COLO829 (cell line): Measurements from ENCODE around the gene NAV2.

Source experiments
- DNase-seq: peaks from one replicate; pipeline ENCODE4 v3.0.0; 2012; ENCODE audit warnings: low spot score

Gene NAV2

GRCh38 chr11:19838994-19839768, 126.5 kb downstream of the NAV2 start:
- no peak for DNase-seq

GRCh38 chr11:19840961-19841360, 128.3 kb downstream of the NAV2 start:
- DNase-seq = no peak

DNA sequence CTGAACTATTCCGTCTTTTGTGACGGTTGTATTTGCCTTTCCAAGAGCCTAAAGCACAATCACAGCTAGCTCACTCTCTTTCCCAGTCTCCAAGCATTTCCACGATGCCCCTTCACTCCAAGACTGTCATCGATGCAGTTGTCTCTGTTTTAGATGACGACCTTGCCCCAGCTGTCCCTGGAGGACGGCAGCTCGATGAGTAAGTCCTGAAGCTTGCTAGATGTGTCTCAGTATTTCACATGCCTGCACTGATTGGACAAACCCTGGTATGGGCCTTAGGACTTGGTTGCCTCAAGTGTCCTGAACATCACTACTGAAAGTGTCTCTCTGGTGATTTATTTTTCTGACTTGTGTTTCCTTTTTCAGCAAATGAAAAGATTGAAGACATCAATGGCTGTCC, 129.9 kb downstream of the NAV2 start:
- DNase-seq = no peak

GRCh38 chr11:19843079-19843478, 130.4 kb downstream of the NAV2 start:
- no peak for DNase-seq

DNA sequence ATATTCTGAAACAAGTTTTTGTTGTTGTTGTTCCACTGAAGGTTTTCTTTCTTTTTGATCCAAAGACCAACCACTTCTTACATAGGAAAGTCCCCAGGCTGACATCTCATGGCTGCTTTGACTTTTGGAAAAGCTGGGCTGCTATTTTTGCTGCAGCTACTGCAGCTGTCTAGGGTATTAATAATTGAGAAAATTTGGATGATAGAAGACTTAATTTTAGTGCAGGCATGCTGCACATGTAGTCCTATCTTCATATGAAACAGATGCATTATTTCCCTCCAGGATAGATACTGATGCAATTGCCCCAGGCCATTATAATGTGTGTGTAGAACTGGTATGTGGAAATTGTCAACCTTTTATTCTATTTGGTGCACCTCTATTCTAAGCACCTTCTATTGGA, 131.4 kb downstream of the NAV2 start:
- DNase-seq = no peak

DNA sequence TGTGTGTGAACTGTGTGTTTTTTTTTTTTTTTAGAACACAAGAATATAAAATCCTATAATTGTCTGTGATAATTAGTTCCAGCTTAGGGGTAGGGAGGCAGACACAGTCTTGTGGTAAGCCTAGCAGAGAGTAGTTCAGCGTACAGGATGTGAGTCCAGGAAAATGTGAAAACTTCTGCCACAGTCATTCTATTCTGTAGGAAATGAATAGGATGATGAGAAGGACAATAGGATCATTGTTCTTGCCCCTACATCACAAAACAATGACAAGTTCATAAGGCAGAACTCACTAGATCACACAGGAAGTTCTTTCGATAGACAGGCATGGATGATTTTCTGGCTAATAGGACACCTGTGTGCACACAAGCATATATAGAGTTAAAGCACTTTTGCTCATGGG, 132.2 kb downstream of the NAV2 start:
- DNase-seq = peak; percentile 80

- DNase-seq = no peak
These were observed 133.0 kb downstream of the NAV2 start for GRCh38 chr11:19845626-19846025.

GRCh38 chr11:19846654-19847305, 134.1 kb downstream of the NAV2 start:
- no peak for DNase-seq

DNA sequence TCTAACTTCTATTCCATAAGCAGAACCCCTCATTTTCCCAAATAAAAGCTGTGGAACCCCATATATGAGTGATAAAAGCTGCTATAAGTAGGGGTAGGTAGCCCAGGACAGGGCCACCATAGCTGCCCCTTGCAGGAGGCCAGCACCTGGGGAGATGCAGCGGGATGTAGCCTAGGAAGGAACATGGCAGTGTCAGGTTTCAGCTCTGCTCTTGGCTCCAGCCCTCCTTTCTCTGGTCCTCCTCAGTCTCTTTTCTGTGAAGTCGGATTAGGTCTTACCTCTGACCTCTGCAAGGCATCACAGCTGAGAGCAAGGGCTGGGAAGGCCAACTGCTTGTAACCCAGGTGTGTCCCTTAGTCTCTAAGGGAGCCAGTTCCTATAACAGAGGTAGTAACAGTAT, 135.6 kb downstream of the NAV2 start:
- DNase-seq = no peak

GRCh38 chr11:19849107-19849789, 136.6 kb downstream of the NAV2 start:
- DNase-seq = no peak

GRCh38 chr11:19849947-19850593, 137.4 kb downstream of the NAV2 start:
- no peak for DNase-seq

DNA sequence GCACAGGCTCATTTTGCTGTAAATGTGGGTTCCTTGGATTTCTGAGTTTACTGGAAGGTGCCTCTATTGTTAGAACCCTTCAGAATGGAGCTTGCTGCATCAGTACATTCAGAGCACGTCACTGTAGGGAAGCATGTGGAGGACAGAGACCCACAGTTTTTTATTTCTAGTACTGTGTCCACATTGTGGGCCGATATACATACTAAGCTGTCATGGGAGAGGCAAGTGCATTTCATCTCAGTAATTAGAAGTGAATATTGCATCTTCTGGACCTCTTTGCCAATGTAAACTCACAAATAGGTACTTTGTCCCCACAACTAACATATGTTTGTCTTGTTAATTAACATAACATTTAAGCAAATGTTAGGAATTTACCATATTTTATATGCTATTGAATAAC, 139.7 kb downstream of the NAV2 start:
- DNase-seq = no peak

- DNase-seq = no peak
These were observed 140.4 kb downstream of the NAV2 start for GRCh38 chr11:19853016-19853415.

DNA sequence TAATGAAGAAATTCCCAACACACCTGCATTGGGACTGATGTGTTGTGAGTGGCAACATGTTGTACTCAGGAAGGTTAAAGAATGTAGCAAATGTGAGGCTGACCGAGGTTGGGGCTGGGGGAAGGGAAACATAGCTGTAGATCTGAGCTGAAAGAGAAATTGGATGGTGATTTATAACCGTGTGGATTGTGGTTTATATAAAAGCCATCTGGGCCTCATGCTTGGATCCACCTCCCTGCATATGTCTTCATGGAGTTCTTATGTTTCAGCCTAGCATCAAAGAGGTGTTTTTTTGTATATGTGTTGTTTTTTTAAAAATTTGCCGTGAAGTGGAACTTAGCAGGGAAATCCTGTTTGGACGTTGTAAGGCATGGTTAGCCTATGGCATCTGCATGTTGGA, 141.3 kb downstream of the NAV2 start:
- DNase-seq = no peak

DNA sequence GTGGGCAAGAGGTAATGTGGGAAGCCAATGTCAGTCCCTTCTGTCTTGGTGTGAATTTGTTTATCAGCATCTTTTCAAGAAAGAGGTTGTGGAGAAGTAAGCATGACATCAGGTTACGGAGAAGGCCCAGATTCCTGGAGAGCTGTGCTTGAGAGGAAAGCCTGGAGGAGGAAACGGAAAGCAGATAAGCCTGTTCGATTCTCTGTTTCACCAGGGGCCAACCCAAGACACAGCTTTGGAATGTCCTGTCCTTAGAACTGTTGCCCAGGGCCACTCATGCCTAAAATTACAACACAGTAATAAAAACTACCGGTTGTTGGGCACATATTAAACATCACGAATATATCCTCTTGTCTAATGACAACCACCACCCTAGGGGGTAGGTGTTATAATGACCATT, 148.5 kb downstream of the NAV2 start:
- no peak for DNase-seq

- no peak for DNase-seq
These were observed 149.5 kb downstream of the NAV2 start for GRCh38 chr11:19862091-19862490.

- DNase-seq = no peak
These were observed 151.8 kb downstream of the NAV2 start for GRCh38 chr11:19864141-19865140.

GRCh38 chr11:19866037-19866436, 153.4 kb downstream of the NAV2 start:
- no peak for DNase-seq

GRCh38 chr11:19866521-19866920, 153.9 kb downstream of the NAV2 start:
- no peak for DNase-seq

GRCh38 chr11:19867064-19867463, 154.4 kb downstream of the NAV2 start:
- DNase-seq = no peak

- no peak for DNase-seq
These were observed 155.7 kb downstream of the NAV2 start for GRCh38 chr11:19868281-19868821.
